Fibroblast of skin of left biceps (primary cell): ENCODE measurements around the gene CDH3.

Experiments used
- DNase-seq, 2 experiments: peaks; one replicate each; pipeline ENCODE4 v3.0.0-alpha.2; 2013; ENCODE audit warnings: low read depth in 2 of 2

CDH3 gene

DNA sequence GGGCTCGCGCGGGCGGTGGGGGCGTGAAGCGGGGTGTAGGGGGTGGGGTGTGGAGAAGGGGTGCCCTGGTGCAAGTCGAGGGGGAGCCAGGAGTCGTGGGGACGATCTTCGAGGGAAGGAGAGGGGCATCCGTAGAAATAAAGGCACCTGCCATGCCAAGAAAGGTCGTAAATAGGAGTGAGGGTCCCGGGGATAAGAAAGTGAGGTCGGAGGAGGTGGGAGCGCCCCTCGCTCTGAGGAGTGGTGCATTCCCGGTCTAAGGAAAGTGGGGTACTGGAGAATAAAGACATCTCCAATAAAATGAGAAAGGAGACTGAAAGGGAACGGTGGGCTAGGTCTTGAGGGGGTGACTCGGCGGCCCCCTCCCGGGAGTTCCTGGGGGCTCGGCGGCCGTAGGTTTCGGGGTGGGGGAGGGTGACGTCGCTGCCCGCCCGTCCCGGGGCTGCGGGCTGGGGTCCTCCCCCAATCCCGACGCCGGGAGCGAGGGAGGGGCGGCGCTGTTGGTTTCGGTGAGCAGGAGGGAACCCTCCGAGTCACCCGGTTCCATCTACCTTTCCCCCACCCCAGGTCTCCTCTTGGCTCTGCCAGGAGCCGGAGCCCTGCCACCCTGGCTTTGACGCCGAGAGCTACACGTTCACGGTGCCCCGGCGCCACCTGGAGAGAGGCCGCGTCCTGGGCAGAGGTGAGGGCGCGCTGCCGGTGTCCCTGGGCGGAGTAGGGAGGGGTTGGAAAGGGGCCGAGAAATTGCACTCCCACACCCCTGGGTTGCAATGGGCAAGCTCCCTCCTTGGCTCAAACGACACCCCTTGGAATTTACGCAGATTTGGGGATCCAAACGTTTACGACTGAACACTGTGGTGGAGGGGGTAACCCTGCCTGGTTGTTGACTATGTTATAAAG, 92.9 kb downstream of the CDH3 start:
- DNase-seq = no peak

DNA sequence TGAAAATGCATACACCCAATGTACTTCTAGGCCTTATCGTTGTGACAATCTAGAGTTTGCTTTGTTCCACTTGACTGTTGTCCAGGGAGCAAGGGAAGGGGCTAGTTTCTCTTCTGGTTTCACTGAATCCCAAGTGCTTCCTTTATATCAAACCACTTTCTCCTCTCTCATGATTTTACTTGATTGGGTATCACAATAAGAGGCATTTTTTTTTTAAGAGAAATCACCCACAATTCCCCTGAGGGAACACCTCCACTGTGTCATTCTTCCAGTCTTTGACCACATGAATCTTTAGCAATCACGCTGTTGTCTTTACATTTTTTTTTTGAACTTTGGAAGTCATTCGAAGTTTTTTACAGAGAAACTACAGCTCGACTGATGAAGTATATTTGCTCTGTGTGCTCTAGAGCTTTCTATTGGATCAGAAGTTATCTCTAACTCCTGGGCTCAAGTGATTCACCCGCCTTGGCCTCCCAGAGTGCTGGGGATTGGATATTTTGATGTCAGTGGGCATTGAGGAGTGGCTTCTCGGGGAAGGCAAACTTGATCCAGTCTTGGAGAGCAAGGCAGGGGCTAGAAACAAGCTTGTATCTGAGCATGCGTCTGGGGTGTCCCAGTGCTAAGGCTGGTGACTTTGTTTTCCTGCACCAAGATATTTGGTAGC, 95.0 kb downstream of the CDH3 start:
- DNase-seq = no peak

DNA sequence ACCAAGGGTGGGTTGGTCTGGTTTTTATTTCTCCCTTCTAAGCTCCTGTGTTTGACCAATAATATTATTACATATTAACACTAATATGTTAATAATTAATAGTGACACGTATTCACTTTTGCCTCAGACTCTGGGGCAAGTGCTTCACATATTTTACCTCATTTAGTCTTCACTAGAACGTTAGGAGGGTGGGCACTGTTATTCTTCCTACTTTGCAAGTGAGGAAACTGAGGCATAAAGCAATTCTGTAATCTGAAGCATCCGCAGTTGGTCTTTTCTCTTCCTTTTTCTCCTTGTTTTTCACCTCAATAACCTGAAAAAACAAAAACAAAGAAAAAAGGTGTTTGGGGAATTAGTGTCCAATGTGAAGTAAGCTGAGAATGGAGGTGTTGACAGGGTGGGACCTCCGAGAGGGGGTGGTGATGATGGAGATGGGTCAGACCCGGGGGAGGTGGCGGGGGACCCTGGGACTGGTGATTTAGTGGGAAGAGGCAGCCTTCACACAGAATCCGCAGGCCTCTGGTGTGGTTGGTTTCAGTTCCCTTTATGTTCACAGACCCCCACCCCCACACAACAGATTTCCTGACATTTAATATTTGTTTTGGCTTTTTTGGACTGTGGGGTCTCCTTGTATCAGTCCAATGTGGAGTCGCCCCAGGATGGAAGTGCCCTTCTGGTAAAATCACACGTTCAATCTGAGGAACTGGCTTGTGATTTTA, 95.7 kb downstream of the CDH3 start:
- no peak for DNase-seq

DNA sequence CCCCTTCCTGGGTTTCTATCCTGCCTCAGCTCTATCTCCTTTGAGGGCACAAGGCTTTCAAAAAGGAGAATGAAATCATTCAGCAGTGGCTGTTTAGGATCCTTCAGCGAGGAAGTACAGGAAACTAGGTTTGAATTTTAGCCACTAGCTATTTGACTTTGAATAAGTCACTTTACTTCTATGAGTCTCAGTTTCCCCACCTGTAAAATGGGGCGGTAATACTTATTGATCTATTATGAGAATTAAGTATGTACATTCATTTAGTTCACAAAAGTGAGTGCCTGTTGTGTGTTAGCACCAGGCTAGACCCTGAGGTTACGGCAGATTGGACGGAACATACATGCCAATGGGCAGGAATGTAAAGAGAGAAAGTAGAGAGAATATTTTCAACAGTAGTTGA, 98.6 kb downstream of the CDH3 start:
- DNase-seq = no peak

DNA sequence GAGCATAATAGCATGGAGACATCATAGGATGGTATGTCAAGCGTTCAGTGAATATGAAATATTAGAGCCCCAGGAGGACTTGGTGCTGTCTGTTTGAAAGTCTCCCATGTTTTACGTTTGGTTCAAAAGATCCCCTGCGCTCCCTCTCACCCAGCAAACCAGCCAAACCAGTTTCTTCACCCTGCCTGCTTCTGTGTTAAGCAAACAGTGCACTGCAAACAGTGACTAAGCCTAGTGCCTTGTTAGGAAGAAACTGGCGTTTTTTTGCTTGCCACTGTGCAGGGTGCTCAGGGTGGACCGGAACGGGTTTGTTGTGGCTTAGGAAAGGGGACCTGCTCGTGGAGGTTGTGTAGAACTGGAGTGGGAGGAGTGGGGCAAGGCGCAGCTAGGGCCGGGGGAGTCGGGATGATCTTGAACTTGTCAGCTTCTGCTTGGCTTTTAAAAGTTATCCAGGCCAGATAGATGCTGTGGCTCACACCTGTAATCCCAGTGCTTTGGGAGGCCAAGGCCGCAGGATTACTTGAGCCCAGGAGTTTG, 99.7 kb downstream of the CDH3 start:
- no peak for DNase-seq

DNA sequence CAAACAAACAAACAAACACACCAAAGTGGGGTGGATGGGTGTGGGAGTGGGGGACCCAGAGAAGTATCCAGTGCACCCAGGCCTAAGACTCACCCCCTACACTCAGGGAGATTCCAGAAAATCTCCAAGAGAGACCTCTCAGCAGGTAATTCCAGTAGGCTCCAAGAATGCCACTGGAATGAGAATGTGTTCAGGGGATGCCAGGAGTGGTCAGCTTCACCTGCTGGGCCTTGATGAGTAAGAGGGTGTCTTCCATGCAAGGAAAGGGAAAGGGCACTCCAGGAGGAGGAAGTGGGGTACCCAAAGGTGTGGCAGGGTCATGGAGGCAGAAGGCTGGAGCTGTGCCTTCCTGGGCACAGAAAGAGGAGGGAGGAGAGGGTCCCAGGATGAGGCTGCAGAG, 101.8 kb downstream of the CDH3 start:
- no peak for DNase-seq

DNA sequence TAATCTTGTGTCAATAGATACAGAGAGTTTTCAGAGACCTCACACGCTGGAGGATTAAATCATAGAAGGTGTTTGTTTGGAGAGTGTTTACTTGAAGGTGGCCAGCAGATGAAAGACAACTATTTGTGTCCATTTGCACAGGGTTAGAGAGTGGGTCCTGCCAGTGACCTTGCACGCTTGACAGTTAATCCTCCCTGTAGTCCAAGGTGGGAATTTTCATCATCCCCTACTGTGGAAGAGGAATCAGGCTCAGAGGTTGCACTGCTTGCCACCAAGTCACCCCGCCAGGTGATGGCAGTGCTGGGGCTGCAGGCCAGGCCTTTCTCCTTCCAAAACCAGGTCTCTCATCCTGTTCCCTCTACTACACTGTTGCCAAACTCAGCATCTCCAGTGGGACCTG, 104.3 kb downstream of the CDH3 start:
- no peak for DNase-seq
